Stimulated activated CD4-positive, alpha-beta T cell treated with anti-CD3 and anti-CD28 coated beads, Interleukin-12 subunit alpha, Interleukin-12 subunit beta, amount 100 ng/mL, for 48 hours (primary cell): ENCODE data around the gene ARL8B.

Experiments used
- DNase-seq, 3 donors: peaks; one replicate each; pipeline ENCODE4 v3.0.0-alpha.2; 2020; ENCODE audit warnings: low read depth in 2 of 3, low spot score in 1 of 3

Gene ARL8B

GRCh38 chr3:5186089-5186857, 64.2 kb downstream of the ARL8B start:
- no peak for DNase-seq

- no peak for DNase-seq
These were observed 64.7 kb downstream of the ARL8B start for GRCh38 chr3:5186858-5187155.

- DNase-seq, result peak; percentile 93 to 99 (median 94)
These were observed 65.2 kb downstream of the ARL8B start, which contains the start of gene EDEM1 for GRCh38 chr3:5187156-5187919. Gene EDEM1, plus strand, starts transcription at chr3:5187707. Its CDS starts 99 bp downstream, at chr3:5187806.

GRCh38 chr3:5187920-5188418, 65.9 kb downstream of the ARL8B start:
- DNase-seq, result peak in 1 of 3 donors; percentile 36

GRCh38 chr3:5188419-5189221, 66.5 kb downstream of the ARL8B start:
- peak in 1 of 3 donors; percentile 33 for DNase-seq

- DNase-seq, result no peak
These were observed 68.2 kb downstream of the ARL8B start for GRCh38 chr3:5190147-5190791.

- no peak for DNase-seq
These were observed 69.6 kb downstream of the ARL8B start for GRCh38 chr3:5191555-5192304.

GRCh38 chr3:5192571-5193365, 70.7 kb downstream of the ARL8B start:
- no peak for DNase-seq

GRCh38 chr3:5194341-5194740, 72.2 kb downstream of the ARL8B start:
- DNase-seq, result no peak

GRCh38 chr3:5194801-5195509, 72.9 kb downstream of the ARL8B start:
- no peak for DNase-seq

GRCh38 chr3:5195605-5196004, 73.5 kb downstream of the ARL8B start:
- no peak for DNase-seq

GRCh38 chr3:5197022-5197421, 74.9 kb downstream of the ARL8B start:
- no peak for DNase-seq

GRCh38 chr3:5197470-5198312, 75.6 kb downstream of the ARL8B start:
- DNase-seq, result no peak

GRCh38 chr3:5198313-5198677, 76.2 kb downstream of the ARL8B start:
- no peak for DNase-seq

GRCh38 chr3:5198986-5199731, 77.1 kb downstream of the ARL8B start:
- no peak for DNase-seq

- DNase-seq, result no peak
These were observed 79.4 kb downstream of the ARL8B start for GRCh38 chr3:5201536-5201935.

GRCh38 chr3:5202222-5202621, 80.1 kb downstream of the ARL8B start:
- DNase-seq, result no peak
